Stimulated activated CD8-positive, alpha-beta memory T cell treated with anti-CD3 and anti-CD28 coated beads, Interleukin-12 subunit alpha, Interleukin-12 subunit beta, amount 100 ng/mL, for 24 hours (primary cell): ENCODE measurements around the gene ATP8A2.

Source experiments
- DNase-seq: peaks from one replicate; pipeline ENCODE4 v3.0.0-alpha.2; 2020; ENCODE audit errors: extremely low read depth

The ATP8A2 gene

DNA sequence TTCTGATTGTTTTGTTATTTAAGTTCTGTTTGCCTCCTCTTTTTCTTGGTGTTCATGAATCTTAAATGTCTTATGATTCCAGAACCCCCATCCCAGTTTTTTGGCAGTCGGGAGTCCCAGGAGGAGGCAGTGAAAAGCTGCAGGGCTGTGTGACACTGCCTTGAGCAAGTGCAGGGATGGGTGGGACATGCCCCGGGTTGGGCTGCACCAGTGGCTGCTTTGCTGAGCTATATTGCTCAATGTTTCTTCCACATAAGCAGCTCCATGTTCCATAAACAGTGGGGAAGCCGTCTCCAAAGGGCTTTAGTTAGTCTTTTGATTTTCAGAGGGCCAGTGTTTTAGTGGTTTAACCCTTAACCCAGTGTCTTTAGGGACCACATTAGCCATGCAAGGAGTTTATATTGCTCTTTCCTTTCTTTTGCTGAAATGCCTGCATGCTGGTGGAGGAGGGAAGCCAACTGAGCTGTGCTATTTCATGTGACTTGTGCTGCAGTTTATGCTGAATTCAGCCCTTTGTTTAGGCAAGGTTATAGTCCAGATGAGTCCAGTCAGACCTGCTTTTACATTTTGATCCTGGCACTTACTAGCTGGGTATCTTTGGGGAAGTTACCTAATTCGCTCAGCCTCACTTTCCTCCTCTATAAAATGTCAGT is 13.1 kb downstream of the ATP8A2 start:
- no peak for DNase-seq

DNA sequence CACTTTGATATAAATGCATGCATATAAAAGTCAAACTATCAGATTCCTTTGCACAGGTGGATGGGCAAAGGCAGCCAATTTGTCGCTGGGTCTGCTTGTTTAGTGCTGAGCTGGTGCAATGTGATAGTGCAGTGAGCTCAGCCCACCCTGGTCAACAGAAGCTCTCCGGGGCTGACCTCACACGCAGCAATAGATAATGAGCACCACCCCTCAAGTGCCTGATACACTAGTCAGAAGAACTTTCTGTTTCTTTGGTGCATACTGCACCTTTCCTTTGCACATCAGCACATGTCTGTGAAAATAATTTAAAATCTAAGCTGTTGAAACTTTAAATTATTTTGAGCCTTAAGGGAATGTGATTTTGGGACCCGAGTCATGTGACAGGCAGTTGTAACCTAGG is 20.2 kb downstream of the ATP8A2 start:
- DNase-seq: no peak

DNA sequence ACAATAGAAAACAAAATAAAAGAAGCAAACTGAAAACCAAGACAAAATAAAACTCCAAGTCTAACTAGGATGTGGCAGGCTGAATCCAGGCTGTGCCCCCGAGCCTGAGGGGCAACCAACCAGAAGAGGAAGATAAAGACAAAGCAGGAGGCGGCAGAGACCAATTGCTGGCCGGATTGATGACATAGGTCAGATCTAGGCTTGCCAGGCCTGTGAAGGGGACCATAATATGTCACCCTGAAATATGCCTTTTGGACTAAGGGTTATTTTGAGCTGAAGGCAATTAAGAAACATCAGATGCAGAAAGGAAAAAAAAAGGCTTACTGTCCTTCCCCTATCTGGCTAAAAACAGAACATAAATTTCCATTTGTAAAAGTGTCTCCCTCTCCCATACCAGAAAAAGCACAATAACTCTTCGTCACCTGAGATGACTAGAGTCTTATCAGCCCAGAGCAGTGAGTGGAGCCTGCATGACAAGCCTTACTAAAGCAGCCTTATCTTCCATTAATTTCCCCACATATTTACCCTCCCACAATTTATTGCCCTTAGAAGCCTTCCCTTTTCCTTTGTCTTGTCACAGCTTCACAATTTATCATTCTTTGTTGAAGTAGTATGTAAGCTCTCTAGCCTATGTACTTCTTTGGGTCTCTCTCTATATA is 22.8 kb downstream of the ATP8A2 start:
- no peak for DNase-seq

DNA sequence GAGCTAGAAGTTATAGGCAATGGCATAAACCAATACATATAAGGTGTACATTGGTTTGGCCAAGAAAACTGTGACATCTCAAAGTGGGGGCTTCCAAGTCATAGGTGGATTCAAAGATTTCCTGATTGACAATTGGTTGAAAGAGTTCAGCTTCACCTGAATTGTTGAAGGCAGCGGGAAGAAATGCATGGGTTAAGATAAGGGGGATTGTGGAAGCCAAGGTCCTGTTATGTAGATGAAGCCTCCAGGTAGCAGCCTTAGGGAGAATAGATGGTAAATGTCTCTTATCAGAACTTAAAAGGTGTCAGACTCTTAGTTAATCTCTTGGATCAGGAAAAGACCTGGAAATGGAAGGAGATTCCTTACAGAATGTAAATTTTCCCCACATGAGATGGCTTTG is 26.0 kb downstream of the ATP8A2 start:
- DNase-seq: no peak

DNA sequence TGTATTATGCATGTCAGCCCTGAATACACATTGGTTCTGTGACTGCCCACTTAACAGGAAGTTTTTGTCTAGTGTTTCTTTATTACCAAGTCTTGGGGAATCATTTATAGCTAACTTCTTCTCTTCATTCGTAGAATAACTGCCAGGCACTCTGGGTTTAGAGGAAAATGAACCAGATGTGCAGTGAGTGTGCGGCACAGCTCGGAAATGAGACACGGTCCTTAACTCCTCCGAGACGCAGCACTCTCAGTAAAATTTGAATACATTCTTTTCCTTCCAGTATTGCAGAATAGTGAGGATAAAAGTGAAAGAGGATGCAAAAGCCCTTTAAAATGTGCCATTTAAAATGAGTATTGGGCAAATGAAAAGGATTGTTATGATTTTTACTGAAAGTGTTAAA is 29.2 kb downstream of the ATP8A2 start:
- DNase-seq: no peak

DNA sequence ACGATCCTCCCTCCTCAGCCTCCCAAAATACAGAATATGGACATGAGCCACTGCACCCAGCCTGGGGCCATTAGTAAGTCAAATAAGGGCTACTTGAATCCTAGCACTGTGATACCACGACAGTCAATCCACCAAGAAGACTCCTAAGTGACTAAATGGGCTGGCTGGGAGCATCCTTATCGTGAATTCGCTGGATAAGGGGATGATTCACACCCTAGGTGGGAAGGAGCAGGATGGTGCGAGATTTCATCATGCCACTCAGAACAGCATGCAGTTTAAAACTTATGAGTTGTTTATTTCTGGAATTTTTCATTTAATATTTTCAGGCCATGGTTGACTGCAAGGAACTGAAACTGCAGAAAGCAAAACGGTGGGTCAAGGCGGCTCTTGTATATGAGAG is 30.2 kb downstream of the ATP8A2 start:
- no peak for DNase-seq

DNA sequence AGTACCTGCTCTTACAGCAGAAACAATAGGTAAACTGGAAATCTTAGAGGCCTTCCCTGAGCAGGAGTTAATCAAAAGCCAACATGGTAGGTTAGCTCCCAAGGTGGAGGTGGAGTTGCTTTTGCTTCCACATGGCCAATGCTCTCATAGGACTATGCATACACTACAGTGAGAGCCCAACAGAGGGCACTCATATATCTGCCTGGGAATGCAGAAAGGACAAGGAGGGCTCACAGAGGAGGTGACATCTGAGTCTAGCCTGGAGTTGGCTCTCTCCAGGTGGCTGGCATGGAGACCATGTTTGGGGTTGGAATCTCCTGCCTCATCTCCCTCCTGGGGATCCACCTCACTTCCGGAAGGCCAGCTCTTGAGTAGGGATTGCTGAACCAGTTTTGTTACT is 34.6 kb downstream of the ATP8A2 start:
- no peak for DNase-seq

DNA sequence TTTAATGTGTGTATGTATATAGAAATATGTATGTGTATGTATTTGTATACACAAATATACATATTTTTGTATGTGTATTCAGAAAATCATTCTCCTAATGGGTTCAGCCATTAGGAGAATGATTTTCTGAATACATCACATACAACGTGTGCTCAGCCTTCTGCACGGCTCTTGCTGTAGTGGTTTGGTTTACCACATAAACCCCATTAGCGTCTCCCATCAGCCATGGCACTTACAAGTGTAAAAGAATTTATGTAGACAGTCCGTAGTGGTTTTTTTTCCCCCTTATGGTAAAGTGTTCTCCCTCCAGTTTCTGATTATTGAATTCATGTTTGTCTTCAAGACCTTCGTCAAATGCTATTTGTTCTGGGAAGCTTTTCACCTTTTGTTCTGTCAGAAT is 38.2 kb downstream of the ATP8A2 start:
- no peak for DNase-seq

DNA sequence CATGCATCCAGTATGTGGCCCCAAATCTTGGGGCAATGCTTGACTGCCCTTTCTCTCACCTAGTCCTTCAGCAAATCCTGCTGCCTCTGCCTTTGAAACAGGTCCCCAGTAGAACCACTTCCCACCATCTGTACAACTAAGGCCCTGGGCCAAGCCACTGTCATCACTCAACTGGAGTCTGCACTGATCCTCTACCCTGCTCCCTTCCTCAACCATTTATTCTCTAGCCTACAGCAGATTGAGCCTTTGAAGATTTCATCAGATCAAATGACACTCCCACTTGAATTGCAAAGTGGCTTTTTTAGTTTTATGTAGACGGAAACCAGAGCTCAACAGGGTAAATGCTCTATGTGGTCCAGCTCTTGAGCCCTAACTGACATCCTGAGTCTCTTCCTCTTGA is 43.5 kb downstream of the ATP8A2 start:
- DNase-seq: no peak

DNA sequence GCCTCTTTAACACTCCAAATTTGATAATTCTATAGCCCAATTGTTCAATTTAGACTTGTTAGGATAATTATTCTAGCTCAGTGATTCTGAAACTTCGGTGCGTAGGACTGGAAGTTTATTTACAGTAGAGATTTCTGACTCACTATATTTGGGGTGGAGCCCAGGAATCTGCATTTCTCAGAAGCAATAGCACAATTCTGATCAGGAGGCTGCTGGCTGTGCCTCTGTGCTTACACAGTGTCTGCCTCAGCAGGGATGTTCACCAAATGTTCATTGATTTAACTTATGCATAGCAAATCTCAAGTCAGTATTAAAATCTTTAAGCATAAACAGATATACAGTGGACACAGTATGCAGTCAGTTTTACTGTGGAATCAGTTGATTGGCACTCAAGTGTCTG is 45.8 kb downstream of the ATP8A2 start:
- DNase-seq: no peak

DNA sequence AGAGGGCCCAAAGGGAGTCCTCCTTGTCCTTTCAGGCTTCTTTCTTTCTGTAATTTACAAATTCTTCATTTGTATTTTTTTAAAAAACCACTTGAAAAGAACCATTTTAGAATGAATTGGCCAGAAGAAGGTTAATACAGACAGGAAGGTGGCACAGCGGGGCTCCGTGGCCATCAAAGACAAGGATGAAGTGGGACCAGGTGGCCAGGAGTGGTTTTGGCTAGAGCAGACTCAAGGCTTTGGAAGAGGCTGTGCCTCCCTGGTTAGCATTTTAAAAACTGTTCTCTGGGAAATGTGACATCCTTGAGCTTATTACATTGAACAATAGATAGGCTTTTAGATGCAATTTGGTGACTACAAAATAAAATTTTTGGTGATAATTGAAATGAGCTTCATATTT is 48.4 kb downstream of the ATP8A2 start:
- DNase-seq: no peak

DNA sequence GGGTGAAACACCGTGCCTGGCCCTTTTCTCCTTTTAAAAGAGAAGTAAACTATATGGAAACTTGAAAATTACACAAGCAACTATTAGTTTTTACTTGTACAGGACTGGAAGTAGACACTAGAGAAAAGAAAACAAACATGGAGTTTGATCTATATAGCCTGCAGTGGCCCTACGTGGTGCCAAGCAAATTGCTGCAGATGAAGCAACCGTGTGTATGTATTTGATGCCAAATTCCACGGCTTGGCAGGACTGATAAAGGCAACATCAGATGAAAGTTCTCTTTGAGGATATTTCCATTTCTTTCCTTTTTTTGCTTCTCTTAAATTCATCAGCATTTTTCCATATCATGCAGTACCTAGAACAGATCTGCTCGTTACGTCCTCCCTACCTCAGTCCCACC is 49.8 kb downstream of the ATP8A2 start:
- no peak for DNase-seq

DNA sequence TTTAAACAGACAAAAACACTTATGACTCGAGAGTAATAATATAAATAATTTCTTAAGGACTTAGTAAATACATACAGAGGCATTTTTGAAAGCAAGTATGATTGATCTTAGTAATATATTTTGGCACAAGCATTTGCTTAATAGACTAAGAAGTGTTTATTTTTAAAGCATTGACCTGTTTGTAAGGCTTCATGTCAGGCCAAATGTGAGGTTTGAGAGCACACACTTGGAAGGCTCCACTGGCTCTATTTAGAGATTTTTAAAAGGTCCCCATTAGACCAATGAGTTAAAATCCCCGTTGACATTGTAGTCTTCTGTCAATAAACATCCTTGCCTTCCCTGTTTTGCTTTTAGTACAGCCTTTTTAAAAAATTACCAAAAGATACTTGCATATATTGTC is 50.4 kb downstream of the ATP8A2 start:
- no peak for DNase-seq

DNA sequence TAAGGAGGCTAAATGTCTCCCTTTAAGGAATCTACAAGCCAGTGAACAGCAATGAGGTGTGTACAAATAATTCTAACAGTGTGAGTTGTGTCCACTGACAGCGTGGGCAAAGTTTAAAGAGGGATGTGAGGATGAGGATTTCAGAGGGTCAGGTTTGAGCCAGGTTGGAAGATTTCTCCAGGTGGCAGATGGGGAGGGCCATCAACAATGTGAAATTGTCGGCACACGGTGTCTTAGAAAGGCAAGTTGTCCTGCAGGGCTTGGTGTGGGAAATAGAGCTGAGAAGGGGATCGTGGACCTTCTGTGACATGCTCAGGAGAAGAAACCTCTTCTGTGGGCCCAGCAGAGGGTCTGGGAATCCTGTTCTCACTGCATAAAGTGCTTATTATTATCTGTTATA is 52.1 kb downstream of the ATP8A2 start:
- DNase-seq: no peak

DNA sequence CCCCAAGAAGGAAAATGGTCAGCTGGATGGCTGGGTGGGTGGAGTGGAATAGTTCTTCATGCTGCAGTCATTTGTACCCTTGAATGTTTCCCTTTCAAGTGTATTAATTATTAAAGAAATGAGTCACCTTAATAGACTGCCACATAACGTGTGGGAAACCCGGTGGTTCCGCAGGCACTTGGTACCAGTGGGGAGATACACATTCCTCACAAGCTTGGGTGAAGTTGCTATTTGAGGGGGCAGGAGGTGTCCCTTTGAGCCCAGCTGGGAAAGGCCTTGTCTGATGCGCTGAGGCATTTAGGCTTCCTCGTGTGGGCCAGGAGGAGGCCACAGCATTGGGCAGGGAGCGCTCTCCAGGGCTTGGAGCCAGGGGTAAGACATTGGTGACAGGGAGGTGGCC is 57.7 kb downstream of the ATP8A2 start:
- DNase-seq: no peak

DNA sequence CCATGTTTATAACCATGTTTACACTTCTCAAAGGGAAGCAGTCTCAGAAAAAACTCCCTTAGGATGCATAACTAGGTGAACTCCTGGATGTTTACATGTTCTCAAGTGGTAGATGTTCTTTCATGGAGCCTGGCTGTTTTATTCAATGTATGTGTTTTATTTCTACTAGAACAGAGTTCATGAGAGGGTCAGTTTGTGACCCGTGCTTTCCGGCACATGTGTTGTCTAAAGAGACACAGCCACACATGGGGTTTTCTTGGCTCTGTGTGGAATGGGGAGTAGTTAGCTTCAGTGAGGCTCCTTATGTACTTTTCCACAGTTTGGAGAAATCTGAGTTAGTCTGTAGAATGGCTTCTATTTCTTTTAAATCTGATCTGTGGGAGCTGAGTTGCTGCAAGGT is 60.9 kb downstream of the ATP8A2 start:
- no peak for DNase-seq

DNA sequence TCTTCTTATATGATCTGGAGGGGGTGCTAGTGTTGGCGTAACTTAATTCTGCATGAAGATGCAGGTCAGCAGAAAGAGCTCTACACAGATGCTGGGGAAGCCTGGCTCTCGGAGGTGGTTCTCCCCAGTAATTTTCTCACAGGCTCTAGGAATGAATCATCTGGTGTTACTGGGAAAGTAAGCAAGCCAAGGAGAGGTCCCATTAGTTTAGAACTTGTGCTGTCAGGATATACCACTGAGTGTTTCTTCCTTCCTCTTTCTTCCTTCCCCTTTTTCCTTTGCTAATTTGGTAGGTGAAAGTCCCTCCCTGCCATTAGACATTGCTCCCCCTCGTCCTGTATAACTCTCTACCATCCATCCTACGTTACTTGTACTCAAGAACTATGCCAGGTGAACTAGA is 68.3 kb downstream of the ATP8A2 start:
- no peak for DNase-seq

DNA sequence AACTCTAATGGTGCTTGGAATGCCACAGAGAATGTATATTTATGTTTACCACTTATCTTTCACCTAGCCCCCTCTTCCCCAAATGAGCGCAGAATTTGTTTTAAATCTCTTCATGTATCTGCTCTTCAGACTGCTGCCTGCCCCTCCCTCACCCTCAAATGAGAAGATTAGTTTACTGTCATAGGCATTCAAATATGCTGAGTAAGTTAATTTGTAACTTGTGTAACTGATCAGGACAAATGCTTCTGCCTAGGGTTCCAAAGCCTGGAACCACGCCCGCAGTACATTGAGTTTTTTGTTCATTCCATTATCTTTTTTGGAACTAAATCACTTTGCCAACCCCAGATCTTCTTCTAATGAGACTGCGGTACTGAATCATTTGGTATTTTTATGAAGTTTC is 74.5 kb downstream of the ATP8A2 start:
- DNase-seq: no peak

DNA sequence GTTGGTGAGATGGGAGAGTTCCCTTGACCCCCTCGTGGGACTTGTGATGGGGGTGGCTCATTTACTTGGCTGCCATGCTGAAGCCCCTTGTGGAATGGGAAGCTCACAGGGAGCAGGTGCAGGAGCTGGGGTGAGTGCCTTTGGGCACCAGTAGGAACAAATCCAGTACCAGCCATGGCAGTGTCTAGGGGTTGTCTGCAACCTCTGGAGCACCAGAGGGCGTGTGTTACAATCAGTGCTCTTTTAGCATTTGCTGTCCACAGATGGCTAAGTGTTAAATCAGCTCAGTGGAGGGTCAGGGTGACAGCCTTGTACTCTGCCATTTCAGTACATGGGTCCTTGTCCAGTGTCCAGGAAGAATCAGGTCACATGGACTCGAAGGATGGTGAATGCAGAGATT is 75.6 kb downstream of the ATP8A2 start:
- DNase-seq: no peak

DNA sequence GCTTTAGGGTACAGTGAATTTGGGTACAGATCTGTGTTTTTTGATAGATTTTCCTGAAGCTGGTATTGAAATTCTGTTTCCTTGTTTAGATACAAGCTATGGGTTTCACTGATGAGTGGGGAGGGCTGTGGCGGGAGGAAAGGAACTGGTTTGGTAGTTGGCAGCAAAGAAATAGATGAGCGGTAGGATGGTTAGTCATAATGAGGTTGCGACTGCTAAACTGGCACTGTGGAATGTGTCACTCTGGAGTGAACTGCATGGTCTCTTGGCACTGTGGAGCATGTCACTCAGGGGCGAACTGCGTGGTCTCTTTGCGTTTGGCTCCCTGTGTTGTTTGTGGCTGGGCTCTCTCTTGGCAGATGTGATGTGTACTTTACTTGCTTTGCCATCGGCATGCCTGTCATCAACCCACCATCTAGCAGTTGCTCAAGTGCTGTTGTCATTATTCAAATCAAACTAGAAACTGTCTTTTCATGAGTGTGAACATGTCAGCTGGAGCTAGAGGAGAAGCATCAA is 82.1 kb downstream of the ATP8A2 start:
- no peak for DNase-seq

DNA sequence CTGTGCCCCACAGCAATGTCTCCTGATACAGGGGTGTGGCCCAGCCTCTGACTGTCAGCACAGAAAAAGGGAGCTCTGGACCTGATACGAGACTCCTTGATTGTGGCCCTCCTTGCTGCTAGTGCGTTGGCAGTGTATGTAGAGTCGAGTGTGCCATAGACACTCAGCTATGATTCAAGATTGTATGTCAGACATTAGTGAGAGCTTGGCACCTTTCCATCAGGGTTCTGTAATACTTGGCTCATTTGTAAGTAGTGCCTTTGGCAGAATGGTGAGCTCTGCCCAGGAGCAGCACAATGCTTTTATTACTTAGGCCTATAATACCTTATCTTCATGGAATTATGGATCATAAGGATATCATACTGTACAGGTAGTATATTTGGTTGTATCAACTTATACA is 83.4 kb downstream of the ATP8A2 start:
- DNase-seq: no peak

DNA sequence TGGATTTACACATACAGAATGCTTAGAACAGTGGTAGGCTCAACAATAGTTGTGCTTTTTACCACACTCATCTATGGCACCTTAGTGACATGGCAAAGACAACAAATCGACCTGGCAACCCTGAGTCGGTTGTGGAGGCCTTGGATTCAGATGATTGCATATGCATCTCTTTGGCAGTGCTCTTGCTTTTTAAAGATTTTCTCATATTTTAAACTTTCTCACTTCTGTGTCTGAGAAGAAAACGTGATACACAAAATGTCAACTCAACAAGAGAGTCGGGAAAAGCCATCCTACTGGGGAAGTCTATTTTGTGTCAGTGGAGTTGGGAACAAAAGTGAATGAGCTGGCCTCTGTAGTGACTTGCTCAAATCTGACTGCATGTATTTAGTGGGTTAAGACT is 85.8 kb downstream of the ATP8A2 start:
- DNase-seq: no peak

DNA sequence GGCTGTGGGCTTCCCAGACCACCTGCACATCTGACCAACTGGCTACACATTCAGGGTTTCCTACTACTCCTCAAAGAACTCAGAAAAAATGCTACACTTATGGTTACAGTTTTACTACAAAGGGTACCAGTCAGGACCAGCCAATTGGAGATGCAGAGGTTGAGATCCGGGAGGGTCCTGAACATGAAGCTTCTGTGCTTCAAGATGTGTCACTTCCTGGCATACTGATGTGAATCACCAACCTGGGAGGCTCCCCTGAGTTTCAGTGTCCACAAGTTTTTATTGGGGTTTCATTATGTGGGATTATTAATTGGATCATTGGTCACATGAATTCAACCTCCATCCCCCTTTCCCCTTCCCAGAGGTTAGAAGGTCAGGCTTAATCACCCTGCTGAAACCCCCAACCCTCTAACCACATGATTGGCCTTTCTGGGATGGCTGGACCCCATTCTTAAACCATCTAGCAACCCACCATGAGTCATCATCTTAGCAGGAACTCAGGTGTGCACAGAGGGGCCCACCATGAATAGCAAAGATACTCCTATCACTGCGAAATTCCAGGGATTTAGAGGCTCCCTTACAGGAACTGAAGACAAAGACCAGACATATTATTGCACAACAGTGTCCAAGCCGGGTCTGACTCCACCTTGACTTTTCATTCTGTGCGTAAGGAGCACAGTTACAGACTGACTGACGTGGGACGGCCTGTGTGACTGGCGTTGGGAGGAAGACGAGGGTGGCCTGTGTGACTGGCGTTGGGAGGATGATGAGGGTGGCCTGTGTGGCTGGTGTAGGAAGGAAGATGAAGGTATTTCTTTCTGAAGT is 90.7 kb downstream of the ATP8A2 start:
- no peak for DNase-seq
